GM12873 (cell line): Measurements from ENCODE around the gene GAS5.

Experiments used
- TF ChIP-seq, protein P1 (sequence below): IDR thresholded peaks from 2 replicates; pipeline ENCODE4 v1.5.1; 2012; ENCODE audit warnings: low read depth, mild to moderate bottlenecking, moderate library complexity, low read length, control low read depth; ENCODE audit not compliant: insufficient read depth; ENCODE audit errors: missing control alignments

GAS5 gene

DNA sequence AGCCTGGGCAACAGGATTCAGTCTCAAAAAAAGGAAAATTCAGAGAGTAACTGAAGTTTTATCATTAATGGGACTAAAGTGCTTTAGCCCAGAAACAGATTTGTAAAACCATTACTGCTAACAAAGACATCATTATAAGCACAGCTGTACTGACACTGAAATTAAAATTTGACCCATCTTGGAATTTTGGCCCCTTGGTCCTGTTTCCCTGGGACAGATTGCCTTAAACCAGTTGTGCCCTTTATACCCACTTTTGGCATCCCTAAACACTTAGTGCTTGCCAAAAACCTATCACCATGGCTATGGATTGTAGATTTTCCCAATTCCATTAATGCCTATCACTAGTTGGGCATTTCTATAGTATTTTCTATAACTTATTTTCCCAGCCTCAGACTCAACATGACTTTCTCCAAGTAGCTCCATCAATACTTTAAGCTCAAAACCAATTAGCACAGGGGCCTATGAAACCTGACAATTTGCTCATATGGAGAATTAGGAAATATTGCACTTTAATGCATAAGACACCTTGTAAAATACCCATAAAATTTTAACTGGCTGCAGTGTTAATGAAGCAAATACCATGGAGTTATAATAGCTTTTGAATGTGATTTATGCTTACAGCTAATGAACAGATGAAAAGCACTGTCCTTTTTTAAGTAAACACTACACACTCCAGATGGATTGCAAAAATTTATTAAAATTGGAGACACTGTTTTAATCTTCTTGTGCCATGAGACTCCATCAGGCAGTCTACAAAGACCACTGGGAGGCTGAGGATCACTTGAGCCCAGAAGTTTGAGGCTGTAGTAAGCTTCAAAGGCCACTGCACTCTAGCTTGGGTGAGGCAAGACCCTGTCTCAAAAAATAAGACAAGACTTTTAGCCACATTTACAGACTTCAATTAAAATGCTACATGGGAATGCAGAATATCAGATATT is 4.3 kb downstream of the GAS5 start:
- TF ChIP-seq, protein P1, sequence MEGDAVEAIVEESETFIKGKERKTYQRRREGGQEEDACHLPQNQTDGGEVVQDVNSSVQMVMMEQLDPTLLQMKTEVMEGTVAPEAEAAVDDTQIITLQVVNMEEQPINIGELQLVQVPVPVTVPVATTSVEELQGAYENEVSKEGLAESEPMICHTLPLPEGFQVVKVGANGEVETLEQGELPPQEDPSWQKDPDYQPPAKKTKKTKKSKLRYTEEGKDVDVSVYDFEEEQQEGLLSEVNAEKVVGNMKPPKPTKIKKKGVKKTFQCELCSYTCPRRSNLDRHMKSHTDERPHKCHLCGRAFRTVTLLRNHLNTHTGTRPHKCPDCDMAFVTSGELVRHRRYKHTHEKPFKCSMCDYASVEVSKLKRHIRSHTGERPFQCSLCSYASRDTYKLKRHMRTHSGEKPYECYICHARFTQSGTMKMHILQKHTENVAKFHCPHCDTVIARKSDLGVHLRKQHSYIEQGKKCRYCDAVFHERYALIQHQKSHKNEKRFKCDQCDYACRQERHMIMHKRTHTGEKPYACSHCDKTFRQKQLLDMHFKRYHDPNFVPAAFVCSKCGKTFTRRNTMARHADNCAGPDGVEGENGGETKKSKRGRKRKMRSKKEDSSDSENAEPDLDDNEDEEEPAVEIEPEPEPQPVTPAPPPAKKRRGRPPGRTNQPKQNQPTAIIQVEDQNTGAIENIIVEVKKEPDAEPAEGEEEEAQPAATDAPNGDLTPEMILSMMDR: no peak

DNA sequence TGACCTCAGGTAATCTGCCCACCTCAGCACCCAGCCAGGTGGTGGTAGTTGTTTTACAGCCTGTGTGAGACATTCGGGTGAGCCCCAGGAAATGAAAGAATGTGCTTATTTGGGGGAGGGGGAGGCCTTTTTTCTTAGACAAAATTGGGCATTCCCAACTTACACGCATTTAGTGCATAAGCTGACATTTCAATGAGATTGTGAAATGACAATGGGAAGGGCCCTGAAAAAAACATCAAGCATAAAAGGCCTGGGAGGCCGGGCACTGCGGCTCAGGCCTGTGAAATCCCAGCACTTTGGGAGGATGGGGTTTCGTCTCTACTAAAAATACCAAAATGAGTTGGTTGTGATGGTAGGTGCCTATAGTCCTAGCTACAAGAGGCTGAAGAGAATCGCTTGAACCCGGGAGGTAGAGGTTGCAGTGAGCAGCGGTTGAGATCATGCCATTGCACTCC is 5.0 kb downstream of the GAS5 start:
- TF ChIP-seq, protein P1: no peak

DNA sequence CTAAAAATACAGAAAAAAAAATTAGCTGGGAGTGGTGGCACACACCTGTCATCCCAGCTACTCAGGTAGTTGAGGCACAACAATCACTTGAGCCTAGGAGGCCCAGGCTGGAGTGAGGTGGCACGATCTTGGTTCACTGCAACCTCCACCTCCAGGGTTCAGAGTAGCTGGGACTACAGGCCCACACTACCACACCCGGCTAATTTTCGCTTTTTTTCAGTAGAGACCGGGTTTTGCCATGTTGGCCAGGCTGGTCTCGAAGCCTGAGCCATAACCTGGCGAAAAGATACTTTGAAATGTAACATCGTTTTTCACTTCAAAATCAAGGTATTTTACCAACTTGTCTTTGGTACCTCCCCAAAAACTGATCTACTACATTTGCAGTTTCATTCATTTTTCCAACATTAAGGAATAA is 6.1 kb downstream of the GAS5 start:
- TF ChIP-seq, protein P1: no peak

DNA sequence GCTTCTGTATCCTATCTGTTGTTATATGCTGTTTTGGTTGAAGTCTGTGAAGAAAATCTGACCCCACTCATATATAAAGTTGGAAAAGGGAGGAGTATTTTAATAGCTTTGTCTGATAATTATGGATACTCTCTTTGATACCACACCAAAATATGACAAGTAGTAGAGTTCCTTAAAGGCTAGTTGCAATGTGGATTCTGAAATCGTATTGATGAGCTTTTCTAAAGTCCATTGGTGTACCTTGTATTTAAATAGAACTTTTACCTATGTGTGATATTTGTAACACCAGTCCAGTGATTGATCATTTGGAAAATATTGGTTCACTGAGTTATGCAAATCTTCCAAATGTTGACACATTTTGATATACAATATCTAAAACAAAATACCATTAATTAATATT is 7.7 kb downstream of the GAS5 start:
- TF ChIP-seq, protein P1: no peak

DNA sequence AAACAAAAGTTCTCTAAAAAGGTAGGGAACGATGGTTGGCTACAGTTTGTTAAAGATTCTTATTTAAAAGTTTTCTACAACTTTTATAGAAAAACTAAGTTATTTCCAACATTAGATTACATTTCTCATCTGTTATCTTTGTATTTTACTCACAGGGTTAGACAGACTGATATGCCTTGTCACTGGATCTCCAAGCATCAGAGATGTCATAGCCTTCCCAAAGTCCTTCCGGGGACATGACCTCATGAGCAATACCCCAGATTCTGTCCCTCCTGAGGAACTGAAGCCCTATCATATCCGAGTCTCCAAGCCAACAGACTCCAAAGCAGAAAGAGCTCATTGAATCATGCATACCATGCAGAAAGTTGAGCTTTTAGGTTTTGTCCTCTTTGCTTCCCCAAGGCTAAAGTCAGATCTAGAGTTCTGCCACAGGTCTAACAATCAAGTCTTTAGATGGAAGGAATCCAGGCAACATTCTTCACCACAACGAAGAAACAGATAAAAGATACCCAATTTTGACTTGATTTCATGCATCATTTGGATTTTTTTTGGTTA is 10.3 kb downstream of the GAS5 start:
- TF ChIP-seq, protein P1: no peak

DNA sequence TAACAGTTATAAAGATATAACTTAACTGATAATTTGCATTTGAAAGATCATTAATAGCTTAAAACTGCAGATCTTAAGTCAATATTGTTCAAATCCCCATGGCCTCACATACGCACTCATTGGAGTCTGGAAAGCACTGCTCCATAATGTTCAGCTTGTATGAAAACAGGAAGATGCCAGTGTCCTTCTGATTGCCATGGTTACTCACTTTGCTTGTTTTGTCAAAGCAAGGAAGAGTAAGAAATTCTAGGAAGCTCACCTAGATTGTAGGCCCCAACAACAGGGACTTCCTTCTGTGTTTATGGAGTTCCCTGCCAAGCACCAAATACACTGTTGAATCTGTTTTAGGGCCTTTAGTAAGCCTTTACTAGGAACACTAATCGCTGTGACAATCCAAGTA is 10.9 kb downstream of the GAS5 start:
- TF ChIP-seq, protein P1: no peak

DNA sequence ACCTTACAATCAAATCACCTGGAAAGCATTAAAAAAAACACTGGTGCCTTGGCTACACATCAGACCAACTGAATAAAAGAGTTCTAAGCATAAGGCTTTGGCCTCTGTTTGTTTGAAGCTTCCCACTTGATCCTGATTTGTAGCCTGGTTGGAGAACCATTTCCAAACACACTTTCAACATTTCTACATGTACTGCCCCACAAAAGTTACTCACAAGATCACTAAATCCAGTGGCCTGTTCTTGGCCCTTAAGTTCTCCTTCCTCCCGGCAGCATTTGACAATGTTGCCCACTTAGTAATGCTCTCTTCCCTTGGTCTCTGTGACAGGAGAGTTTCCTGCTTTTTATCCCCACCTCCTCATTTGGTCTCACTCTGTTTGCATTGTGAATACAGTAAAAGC is 11.8 kb downstream of the GAS5 start:
- TF ChIP-seq, protein P1: no peak
